Measurements from ENCODE around the gene RPL12. TPM values are rescaled to one million over a fixed set of nuclear protein-coding genes. Genes with fewer than 3 reads are reported as not detected.

The RPL12 gene
- total and polyA plus RNA-seq, 9 of the 15 experiments (the other 6 are each of a cell fraction or from before 2014, with no cell fraction given) = 1,614 to 4,558 (median 2,531) TPM

GRCh38 chr9:127455324-127455992 is 4.3 kb upstream of the RPL12 start (continued):
- TF ChIP-seq POLR2H (tag; IDR thresholded peaks at IDR 0.05; ENCODE audit: low read depth) (no peak), NCOR1 (IDR thresholded peaks at IDR 0.05) (peak; percentile 36), BHLHE40 (IDR thresholded peaks at IDR 0.05; ENCODE audit: low read length) (peak; percentile 81), TRIM24 (IDR thresholded peaks at IDR 0.05) (peak in 1 of 2 experiments; percentile 47; a peak in 1 of 4 replicates), GABPA (tag; conservative IDR thresholded peaks at IDR 0.05; ENCODE audit: low read depth) (peak; percentile 84), ZBTB11 (CRISPR knock-in tag; IDR thresholded peaks at IDR 0.05) (peak in 2 of 3 experiments; percentile 88 to 98; a peak in 4 of 6 replicates), HCFC1 (IDR thresholded peaks at IDR 0.05; ENCODE audit: low read depth, low read length) (peak; percentile 54; the same call in 1 of the 2 replicates), SMAD2 (IDR thresholded peaks at IDR 0.05; ENCODE audit: low read depth, low read length) (no peak)

Measured in K562 (cell line).